NK-92 (cell line): ENCODE measurements around the gene ACP1.

Source experiments
- DNase-seq: peaks from one replicate; lab custom pipeline; 2025; ENCODE audit not compliant: unreplicated experiment; lab: John Stamatoyannopoulos, UW

The ACP1 gene

DNA sequence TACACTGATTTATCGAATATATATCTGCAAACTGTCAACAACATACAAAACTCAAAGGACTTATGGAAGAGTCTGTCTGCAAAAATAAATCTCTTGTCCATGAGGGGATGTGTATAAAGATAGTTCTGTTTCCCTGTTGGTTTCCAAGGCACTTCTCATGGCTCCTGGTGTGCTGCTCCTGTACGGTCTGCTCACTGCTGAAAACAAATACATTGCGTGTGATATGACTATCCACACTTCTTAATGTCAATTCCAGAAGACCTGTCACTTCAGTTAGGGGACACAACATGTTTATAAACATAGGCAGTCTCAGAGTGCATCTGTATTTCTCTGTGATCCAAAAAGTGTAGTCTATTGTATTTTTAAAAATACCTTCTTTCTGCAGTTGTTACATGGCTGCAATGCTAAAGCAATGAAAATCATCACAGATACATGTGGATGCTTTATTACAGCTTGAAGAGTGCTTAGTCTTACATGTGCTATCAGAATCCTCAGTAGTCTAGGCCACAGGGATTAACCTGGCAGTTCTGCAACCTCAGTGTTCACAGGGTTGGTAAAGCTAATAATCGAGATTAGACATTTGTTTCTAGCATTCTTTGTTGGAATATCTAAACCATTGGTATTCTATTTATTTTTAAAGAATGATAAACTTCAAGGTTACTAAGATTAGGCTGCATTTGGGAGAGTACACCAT lies 15.4 kb downstream of the ACP1 start:
- DNase-seq = no peak

DNA sequence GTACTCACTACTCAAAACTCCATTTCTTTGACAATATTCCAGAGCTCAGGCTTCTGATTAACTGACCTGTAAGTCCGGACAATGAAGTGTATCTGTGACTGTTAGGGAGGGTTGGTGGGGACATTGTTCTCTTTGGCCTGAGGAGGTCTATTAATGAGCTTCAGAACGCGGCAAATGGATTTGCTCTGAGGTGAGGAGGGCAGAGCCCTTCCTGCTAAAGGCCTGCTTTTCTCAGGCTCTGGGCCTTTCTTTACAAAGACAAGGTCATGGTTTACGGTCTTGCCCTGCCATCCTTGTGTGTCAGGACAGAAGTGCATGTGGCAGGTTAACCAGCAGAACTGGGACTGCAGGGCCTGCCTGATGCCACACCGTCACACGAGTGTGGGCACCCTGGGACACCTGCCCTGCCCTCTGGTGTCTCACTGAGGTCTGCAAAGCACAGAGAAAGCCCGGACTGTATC lies 15.9 kb downstream of the ACP1 start:
- DNase-seq = no peak

DNA sequence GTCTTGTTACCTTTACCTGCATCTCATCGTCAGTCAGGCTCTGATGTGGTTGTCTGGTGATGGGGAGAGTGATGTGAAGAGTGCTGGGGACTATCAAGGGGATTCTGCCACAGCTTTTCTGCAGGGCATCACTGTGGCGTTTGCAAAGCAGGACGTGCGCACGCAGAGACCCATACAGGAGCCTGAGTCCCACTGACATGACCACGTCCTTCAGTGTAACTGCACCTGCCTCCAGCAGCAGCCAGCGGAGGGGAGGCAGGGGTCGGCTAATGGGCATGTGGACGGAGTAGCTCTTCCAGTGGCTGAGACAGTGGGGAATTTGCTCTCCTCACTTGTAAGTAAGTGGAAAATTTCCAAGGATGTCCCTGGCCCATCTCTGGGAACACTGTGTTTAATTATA lies 16.6 kb downstream of the ACP1 start:
- DNase-seq = no peak

DNA sequence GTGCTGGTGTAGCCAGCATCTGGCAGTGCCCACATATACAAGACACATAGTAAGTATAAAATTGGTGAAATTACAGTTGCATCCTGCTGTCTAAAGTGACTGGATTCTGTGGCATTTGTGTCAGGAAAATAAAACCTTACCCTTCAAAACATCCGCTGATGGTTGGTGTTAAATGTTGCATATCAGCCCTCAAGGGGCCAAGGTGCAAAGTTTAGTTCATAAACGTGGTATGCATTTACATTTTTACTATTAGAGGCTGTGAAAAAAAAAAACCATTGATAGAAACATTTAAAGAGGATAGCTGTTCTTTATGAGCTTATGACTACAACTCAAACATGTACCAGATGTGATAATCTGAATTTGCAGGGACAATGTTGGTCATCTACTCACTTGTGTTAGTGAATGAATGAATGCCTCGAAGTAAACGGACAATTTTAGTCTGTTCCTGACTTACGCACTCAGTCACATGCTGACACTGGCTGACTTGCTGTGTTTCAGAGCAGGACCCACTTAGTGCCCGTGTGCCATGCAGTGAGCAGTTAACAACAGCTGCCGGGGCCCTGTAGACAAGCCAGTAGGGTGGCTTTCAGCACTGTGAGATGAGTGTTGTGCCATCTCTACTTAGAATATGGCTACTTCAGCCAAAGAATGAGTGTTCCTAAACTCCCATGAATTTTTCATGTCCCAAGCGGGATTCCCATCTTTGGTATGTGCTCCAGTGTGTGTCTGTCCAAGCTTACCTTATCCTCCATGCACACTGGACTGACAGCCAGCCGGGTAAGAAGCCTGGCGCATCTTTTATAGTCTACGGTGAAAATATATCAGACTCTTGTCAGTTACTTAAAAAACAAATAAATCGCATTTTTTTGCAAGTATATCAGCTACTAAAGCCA lies 17.9 kb downstream of the ACP1 start:
- no peak for DNase-seq

DNA sequence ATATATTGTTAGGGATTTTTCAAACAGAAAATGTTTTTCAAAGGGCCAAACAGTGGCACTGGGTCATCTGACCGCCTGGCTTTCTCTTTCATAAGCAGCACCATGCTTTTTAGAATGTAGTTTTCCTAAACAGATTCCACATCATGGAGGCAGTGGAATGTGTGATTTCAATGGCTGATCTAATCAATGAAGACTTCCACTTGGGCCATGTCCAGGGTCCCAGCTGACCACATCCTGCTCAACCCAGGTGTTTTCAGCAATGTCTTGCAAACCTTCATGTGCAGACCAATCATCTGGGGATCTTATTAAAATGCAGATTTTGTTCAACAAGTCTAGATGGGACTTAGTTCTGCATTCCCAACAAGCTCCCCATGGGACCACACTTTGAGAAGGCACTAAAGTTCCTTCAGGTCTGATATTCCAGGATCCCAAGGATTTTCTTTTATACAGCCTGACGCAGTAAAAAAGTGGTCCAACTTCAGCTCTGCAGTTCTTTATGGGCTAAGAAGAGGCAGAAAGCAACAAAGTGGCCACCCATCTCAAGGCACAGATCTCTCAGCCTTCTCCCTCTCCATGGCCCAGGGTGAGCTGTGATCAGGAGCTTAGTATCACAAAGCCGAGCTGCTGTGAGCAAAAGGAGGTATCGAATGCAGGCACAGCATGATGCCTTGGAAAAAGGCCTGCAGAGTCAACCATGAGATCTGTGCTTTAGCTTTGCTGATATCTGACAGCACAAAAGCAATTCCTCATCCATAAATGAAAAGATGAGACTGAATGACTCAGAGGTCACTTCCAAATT lies 19.4 kb downstream of the ACP1 start:
- DNase-seq = no peak

DNA sequence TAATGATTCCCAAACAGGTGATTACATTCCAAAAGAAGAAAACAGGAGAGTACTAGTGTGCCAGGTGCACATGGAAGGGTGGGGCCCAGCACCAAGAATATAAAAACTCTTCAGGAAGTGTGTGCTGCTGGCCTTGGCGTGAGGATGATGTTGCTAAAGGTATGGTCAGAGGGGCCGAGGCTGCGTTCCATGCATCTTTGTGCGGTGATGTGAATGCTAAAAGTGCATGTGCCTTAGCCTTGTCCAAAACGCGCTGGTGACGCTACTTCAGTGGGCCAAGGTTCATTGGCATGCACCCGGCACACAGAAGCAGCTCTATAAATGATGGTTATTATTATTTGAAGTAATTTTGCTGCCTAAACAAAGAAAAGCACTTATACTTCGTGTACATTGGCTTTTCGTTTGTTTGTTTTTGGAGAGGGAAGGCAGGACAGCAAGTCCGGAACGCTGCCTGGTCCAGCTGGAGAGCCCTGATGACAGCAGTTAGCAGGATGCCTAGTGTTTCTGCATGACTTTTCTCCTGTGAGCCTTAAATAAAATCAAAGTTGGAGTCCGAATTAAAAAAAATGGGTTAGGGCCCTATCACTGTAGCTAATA lies 20.2 kb downstream of the ACP1 start:
- no peak for DNase-seq

DNA sequence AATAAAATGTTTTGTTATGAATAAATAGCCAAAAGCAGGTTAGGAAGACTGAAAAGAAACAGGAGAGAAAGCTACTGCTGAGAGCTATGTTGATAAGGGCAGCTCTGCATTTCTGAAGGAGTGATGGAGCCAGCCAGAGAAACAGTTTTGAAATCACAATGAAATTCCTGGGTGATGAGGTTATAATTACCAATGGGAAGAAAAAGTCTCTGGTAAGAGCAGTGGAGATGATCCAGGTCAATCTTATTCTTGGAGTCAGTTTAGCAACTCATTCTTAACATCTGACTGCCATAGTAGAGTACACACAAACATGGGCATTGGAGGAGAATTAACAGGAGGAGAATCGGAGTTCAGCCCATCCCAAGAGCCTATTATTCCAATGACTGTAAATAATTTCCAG lies 20.8 kb downstream of the ACP1 start:
- DNase-seq = no peak

DNA sequence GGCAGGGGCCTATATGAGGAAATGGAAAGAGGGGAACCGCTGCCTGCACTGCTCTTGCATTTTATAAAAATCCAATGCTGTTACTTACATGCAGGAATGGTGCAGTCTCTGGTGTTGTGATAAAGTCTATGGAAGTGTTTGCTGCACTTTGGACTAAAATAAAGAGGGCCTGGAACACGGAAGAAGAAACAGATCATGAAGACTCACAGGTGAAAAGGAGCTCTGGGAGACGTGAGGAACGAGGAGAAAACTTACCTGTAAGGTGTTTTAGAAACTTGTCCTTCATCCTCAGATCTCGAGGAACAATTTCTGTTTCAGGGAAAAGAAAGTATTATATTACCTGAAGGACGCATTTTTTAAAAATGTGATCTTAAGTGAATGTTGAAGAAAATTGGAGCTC lies 21.3 kb downstream of the ACP1 start:
- no peak for DNase-seq

DNA sequence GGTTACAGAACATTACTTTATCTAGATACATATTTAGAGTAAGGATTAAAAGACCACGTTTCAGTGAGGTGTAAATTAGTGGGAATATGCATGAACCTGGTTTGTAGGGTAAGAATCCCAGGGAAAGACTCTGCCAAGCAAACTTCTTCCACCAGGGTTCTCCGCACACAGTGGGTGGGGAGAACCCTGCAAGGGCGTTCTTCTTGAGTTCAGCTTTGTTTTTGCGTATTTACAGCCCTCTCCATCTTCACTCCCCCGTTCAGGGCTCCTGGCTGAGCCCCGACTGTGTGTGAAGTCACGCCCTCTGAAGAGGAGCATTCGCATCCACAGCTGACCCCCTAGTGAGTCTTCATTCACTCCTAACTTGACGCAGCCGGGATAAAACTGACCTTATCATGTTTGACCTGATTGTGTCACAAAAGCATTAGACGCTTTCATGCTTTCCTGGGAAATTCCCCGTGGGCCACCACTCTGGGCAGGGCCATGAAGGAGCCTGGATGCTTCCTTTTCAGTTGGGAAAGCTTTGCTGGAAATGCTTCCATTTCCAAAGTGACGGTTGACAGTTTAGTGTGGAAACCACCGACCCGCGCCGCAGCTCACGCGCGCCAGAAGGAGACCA lies 22.1 kb downstream of the ACP1 start:
- no peak for DNase-seq

DNA sequence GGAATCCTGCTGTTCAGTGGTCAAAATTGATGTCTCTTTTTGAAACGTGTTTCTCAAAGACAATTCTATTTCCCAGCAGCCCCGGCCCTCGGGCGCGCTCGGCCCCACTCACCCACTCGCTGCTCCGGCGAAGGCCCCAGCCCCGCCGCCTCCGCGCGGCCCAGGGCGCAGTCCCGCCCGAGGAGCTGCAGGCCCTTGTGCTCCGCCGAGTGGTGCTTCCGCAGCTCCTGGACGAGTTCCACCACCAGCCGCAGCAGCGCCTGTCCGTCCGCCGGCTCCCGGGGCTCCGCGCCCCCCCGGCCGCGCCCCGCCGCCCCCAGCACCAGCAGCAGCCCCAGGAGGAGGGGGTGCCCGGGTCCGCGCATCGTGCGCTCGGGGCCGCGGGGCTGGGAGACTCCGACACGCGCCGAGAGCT lies 22.7 kb downstream of the ACP1 start:
- DNase-seq = no peak

DNA sequence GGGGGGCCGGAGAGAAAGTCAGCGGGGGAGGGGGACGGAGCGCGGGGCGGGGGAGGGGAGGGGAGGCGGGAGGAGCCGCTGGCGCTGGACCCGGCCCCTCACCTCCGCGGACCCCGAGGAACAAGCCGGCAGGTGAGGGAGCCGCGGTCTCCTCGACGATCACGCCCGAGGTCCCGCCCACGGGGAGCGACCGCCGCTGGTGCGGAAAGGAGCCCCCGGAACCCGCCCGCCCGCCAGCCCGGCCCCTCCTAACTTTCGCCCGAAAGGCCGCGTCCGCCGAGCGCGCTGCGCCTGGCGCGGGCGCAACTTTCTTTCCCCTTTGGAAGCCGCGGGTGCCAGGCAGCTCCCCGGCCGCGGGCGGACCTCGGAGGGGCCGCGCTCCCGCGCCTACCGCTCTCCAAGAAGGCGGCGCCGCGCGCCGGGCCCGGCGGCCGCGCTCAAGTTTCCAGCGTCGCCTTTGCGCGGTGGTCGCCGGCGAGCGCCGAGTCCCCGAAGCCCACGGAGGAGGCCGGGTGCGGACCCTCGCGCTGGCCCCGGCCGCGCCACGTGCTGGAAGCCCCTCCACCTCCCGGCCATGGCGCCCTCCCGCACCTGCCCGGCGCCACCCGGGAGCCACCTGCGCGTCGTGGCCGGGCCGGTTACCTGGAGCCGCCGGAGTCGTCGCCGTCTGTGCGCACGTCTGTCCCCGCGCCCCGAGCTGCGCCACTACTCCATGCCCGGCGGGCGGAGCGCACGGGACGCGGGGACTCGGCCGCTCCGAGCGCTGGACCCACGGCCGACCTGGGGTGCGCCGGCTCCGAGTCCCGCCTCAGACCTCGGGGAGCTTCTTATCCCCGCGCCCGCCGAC lies 23.4 kb downstream of the ACP1 start, which contains the start of gene ALKAL2:
Gene ALKAL2 (minus strand): TSS at position 181 of the 847 bp plus-strand sequence. CDS start 256 bp downstream, outside the sequence.
- DNase-seq = no peak

DNA sequence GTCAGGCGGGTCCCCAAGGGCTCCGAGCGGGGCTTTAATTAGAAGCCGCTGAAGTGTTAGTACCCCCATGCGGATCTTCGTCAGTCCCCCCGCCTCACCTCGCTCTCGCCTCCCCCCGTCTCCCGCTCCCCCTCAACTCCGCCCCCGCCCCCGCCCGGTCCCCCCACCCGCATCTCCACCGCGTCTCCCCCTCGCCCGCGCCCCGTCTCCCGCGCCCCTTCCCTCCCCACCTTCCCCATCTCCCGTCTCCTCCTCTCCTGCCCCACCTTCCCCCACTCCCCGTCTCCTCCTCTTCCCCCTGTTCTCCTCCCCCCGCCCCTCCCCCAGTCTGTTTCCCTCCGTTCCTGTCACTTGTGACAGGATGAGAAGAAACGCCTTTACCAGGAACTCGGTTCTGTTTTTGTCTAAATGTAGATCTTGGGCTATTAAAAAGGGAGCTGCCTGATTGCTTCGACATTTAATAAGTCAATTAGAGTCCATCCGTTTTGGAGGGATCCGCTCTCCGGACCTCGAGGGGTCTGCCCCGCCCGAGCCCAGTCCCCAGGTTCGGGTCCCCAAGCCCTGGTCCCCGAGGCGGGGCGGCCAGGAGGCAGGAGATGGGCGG lies 24.1 kb downstream of the ACP1 start:
- DNase-seq = no peak

DNA sequence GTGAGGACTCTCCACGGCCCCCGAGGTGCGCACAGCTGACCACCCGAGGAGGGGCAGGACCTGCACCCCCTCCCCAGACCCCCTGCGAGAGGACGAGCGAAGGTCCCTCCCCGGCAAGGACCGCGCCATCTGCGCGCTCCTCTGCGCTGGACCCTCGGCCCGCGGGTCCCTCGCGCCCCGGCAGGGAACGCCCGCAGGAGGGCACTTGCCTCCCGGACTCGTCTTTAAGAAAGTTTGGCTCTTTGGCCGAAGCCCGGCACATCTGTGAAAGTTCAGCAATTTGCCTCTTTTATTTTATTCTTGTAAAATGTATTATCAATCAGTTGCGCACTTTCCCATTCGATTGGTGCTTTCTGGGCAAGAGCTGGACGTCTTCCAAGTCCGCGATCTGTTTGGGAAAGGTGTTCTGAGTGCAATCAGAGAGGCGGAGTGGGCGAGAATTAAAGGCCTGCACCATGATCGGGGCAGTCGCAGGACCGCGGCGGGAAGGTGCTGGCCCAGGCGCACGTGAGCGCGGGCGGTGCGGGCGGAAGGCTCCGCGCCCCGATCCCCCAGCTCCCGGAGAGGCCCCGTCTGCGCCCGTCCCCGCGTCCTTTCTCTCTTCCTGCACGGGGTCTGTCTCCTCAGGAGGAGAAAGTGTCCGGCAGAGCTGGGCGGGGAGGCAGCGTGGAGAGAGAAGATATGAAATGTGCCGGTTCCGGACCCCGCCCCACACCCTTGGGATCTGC lies 24.8 kb downstream of the ACP1 start:
- no peak for DNase-seq

DNA sequence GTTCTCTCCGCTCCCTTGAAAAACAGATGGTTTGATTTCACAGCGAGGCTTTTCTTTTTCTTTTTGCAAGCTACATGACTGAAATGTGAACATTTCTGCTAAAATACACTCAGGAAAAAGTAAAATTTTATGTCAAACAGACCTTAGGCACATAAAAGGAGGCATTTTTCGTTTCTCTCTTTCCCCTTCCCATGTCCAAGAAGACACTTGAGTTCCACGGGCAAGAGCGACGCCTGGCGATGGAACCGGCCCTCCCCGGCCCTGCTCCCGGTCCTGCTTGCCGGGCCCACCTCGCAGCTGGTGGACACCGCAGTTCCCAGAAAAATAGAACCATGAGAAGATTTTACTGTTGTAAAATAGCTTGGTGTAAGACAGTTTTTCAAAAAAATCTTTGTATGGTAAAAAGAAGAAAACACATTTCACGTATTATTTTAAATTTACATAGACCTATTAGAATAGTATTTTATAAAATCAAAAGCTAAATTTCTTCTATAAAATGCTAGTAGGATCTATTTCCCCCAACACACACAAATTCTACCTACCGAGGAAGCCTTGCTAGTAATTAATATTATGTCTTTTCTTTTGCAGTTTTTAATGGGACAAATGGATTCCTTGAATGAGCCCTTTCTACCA lies 25.5 kb downstream of the ACP1 start:
- DNase-seq = no peak

DNA sequence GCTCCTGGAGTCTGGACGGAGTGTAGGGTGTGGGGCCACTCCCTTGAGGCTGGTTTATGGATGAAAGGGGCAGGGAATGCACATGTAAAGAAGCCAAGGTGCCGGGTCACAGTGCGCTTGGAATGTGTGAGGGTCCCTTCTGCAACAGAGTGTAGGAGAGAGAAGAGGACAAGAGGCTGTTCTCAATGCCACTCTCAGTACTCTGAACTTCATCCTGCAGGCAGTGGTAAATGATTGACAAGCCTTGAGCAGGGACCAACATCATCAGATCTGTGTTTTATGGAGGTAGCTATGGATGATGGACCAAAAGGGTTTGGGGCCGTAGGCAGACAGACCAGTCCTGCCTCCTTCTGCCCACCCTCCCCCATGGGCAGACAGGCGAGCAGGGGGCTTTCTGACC lies 30.3 kb downstream of the ACP1 start:
- no peak for DNase-seq

DNA sequence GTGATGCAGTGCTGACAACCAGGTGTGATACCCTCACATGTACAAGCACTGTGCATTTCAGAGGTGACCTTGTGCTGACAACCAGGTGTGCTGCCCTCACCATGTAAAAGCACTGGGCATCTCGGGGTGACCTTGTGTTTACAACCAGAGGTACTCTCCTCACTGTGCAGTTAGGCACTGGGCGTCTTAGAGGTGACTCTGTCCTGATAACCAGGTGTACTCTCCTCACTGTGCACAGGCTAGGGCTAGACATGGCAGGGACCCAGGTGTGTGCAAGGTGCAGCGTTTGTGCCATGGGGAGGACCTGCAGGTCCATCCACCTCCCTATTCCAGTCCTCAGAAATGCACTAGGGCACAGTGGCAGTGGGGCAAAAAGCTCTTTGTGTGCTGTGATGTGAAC lies 31.6 kb downstream of the ACP1 start:
- DNase-seq = no peak

DNA sequence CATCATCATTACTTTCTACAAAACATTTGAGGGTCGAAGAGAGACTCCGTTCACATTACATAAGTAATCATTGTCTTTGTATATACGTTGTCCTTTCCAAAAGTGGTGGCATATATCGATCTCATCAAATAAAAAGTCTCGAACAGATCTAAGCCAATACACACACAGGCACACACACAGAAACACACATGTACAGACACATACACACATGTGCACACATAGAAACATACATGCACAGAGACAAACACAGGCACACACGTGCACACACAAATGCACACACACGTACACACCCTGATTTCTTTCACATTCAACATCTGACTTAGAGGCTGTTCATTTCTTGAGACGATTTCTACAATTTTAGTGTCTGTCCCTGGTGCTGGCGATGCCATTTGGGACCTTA lies 40.6 kb downstream of the ACP1 start:
- DNase-seq = no peak
